AG09309 (cell line): Measurements from ENCODE around the gene P2RX1.

ENCODE experiments used
- DNase-seq: peaks from one replicate; pipeline ENCODE4 v3.0.0-alpha.2; 2010; ENCODE audit warnings: low read depth
- H3K4me3 ChIP-seq: 2 replicates; pipeline ENCODE4 v1.5.1; 2011; ENCODE audit warnings: mild to moderate bottlenecking, low read depth, low read length, moderate library complexity; ENCODE audit not compliant: control insufficient read depth
- CTCF ChIP-seq: IDR thresholded peaks from 2 replicates; pipeline ENCODE4 v1.5.1; 2011; ENCODE audit warnings: mild to moderate bottlenecking, low read depth, low read length, inconsistent platforms; ENCODE audit not compliant: insufficient read depth, control insufficient read depth; ENCODE audit errors: missing control alignments

P2RX1 gene

GRCh38 chr17:3866276-3866675, 50.0 kb downstream of the P2RX1 start:
- TF ChIP-seq CTCF: no peak
- DNase-seq: no peak
- H3K4me3 ChIP-seq: no peak overlapping the region

- DNase-seq: no peak
- no peak for TF ChIP-seq CTCF
- H3K4me3 ChIP-seq: no peak overlapping the region
These were observed 51.1 kb downstream of the P2RX1 start for GRCh38 chr17:3865176-3865575.

- no peak overlapping the region for H3K4me3 ChIP-seq
- TF ChIP-seq CTCF: no peak
- no peak for DNase-seq
These were observed 51.7 kb downstream of the P2RX1 start for GRCh38 chr17:3864534-3864933.

GRCh38 chr17:3861761-3862681, 54.2 kb downstream of the P2RX1 start:
- no peak for DNase-seq
- no peak overlapping the region for H3K4me3 ChIP-seq
- no peak for TF ChIP-seq CTCF

GRCh38 chr17:3860939-3861700, 55.1 kb downstream of the P2RX1 start:
- TF ChIP-seq CTCF: no peak
- H3K4me3 ChIP-seq: no peak overlapping the region
- no peak for DNase-seq

GRCh38 chr17:3859940-3860339, 56.3 kb downstream of the P2RX1 start:
- no peak for TF ChIP-seq CTCF
- no peak overlapping the region for H3K4me3 ChIP-seq
- no peak for DNase-seq
